ENCODE measurements around the gene DMTF1.

The DMTF1 gene

GRCh38 chr7:87129848-87130247 lies 22.4 kb upstream of the DMTF1 start:
- H3K27ac ChIP-seq, result no peak overlapping the region
- TF ChIP-seq CTCF (IDR thresholded peaks at IDR 0.05) (no peak), ZFX (IDR thresholded peaks at IDR 0.05; ENCODE audit: borderline replicate concordance) (no peak)

DNA sequence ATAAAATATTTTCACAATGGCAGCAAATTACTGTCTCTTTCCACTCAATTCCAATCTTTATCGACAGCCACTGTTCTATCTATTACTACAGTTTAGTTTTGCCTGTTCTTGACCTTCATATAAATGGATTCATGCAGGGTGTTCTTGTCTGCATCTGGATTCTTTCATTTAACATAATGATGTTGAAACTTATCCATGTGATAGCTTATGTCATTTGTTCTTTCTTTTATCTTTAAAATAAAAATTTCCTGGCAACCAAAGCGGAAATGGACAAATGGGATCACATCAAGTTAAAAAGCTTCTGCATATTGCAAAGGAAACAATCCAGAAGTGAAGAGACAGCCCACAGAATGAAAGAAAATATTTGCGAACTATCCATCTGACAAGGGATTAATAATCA lies 20.5 kb upstream of the DMTF1 start:
- no peak overlapping the region for H3K27ac ChIP-seq
- no peak for TF ChIP-seq CTCF (IDR thresholded peaks at IDR 0.05)
- TF ChIP-seq ZFX (IDR thresholded peaks at IDR 0.05; ENCODE audit: borderline replicate concordance), result no peak

DNA sequence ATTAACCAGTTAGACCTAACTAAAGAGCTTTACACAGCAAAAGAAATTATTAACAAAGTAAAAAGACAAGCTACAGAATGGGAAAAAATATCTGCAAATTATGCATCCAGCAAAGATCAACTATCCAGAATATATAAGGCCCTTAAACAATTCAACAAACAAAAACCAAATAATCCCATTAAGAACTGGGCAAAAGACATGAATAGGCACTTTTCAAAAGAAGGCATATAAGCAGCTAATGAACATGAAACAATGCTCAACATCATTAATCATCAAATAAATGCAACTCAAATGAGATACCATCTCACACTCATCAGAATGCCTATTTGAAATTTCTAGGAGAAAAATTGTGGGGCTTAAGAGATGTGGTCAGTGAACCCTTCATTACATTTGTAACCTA lies 15.0 kb upstream of the DMTF1 start:
- no peak for TF ChIP-seq ZFX (IDR thresholded peaks at IDR 0.05; ENCODE audit: borderline replicate concordance)
- no peak for TF ChIP-seq CTCF (IDR thresholded peaks at IDR 0.05)
- no peak overlapping the region for H3K27ac ChIP-seq

- TF ChIP-seq CTCF (IDR thresholded peaks at IDR 0.05), result no peak
- TF ChIP-seq ZFX (IDR thresholded peaks at IDR 0.05; ENCODE audit: borderline replicate concordance), result no peak
- no peak overlapping the region for H3K27ac ChIP-seq
Observed at GRCh38 chr7:87139514-87139913, 12.7 kb upstream of the DMTF1 start.

DNA sequence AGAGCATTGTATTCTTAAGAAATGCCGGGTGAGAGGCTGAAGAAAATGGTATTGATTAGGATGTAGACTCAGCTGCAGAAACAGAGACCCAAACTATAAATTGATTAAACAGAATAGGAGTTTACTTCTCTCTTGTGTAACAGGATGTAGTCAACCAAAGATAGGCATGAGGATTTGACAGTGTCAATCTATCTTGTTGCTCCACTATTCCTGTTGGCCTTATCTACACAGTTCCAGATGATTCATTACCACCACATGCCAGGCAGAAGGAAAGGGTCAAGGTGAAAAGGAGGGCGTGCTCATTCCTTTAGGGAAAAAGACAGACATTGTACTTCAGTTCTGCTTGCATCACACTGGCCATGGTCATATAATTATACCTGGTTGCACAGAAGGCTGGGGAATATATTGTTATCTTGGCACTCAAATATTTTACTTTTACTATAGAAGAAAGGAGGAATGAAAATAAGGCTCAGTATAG lies 11.9 kb upstream of the DMTF1 start:
- no peak for TF ChIP-seq ZFX (IDR thresholded peaks at IDR 0.05; ENCODE audit: borderline replicate concordance)
- TF ChIP-seq CTCF (IDR thresholded peaks at IDR 0.05), result no peak
- no peak overlapping the region for H3K27ac ChIP-seq

DNA sequence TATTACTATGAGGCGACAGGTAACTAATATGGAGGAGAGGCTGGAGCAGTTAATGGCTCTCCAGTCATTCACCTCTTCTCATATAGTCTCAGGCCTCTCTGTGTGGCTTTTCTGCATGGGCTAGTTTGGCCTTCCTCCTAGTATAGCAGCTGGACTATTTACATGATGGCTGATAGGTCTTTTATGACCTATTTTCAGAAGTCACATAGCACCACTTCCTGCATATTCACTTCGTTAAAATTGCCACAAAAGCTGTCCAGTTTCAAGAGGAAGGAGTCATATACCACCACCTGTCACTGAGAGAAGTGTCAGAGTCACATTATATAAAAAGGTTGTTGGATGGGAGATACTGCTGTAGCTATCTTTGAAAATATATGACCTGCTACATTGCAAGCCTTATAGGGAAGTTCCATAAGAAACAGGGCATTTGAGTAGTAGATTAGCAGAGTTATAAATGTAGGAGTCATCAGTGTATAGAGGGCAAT lies 8.0 kb upstream of the DMTF1 start:
- H3K27ac ChIP-seq, result no peak overlapping the region
- TF ChIP-seq CTCF (IDR thresholded peaks at IDR 0.05), result no peak
- no peak for TF ChIP-seq ZFX (IDR thresholded peaks at IDR 0.05; ENCODE audit: borderline replicate concordance)

- TF ChIP-seq ZFX (IDR thresholded peaks at IDR 0.05; ENCODE audit: borderline replicate concordance) (no peak), CTCF (IDR thresholded peaks at IDR 0.05) (no peak)
- no peak overlapping the region for H3K27ac ChIP-seq
Observed at GRCh38 chr7:87146740-87147386, 5.4 kb upstream of the DMTF1 start.

All from 22Rv1 (cell line).